H9 (cell line): ENCODE results near the gene MTCL1. TPM values are rescaled to one million over a fixed set of nuclear protein-coding genes. Genes with fewer than 3 reads are reported as not detected.

Source experiments
- DNase-seq: peaks from one replicate; pipeline ENCODE4 v3.0.0-alpha.2; 2017
- H2AFZ ChIP-seq: one replicate; pipeline ENCODE4 v1.6.1; 2013; ENCODE audit warnings: mild to moderate bottlenecking, low read length, control low read depth, moderate library complexity
- H2AK5ac ChIP-seq: 2 replicates; pipeline ENCODE4 v1.6.1; 2013; ENCODE audit warnings: low read length, control low read depth, mixed read lengths; ENCODE audit not compliant: insufficient read length
- H2BK120ac ChIP-seq: one replicate; pipeline ENCODE4 v1.6.1; 2013; ENCODE audit warnings: low read depth, mild to moderate bottlenecking, low read length, control low read depth, inconsistent platforms; ENCODE audit not compliant: poor library complexity, severe bottlenecking
- H2BK12ac ChIP-seq: 2 replicates; pipeline ENCODE4 v1.6.1; 2013; ENCODE audit warnings: low read length, control low read depth, mixed read lengths, low read depth; ENCODE audit not compliant: insufficient read length
- H2BK15ac ChIP-seq: 2 replicates; pipeline ENCODE4 v1.6.1; 2013; ENCODE audit warnings: low read depth, low read length, control low read depth
- H2BK20ac ChIP-seq: one replicate; pipeline ENCODE4 v1.6.1; 2013; ENCODE audit warnings: low read depth, mild to moderate bottlenecking, low read length, control low read depth, inconsistent platforms; ENCODE audit not compliant: poor library complexity, severe bottlenecking
- H2BK5ac ChIP-seq: 2 replicates; pipeline ENCODE4 v1.6.1; 2013; ENCODE audit warnings: low read length, control low read depth, mixed read lengths; ENCODE audit not compliant: insufficient read length
- H3K14ac ChIP-seq: 2 replicates; pipeline ENCODE4 v1.6.1; 2013; ENCODE audit warnings: low read length, control low read depth; ENCODE audit not compliant: insufficient read depth
- H3K18ac ChIP-seq: 2 replicates; pipeline ENCODE4 v1.6.1; 2013; ENCODE audit warnings: low read depth, mild to moderate bottlenecking, mixed read lengths, low read length, control low read depth; ENCODE audit not compliant: insufficient read length
- H3K23ac ChIP-seq: 2 replicates; pipeline ENCODE4 v1.6.1; 2013; ENCODE audit warnings: low read length, control low read depth, mixed read lengths, low read depth; ENCODE audit not compliant: insufficient read length
- H3K23me2 ChIP-seq: 2 replicates; pipeline ENCODE4 v1.6.1; 2013; ENCODE audit warnings: low read depth, mild to moderate bottlenecking, mixed read lengths, low read length, control low read depth; ENCODE audit not compliant: insufficient read length, poor library complexity, severe bottlenecking
- H3K27ac ChIP-seq: 2 replicates; pipeline ENCODE4 v1.5.1; 2013; ENCODE audit warnings: low read length, control low read depth, mixed read lengths, low read depth; ENCODE audit not compliant: insufficient read length
- H3K27me3 ChIP-seq: 2 replicates; pipeline ENCODE4 v1.6.1; 2013; ENCODE audit warnings: low read length, control low read depth, inconsistent platforms; ENCODE audit not compliant: insufficient read depth
- H3K4ac ChIP-seq: 2 replicates; pipeline ENCODE4 v1.6.1; 2013; ENCODE audit warnings: low read depth, mild to moderate bottlenecking, control low read depth, inconsistent platforms, low read length, moderate library complexity
- H3K4me1 ChIP-seq: 2 replicates; pipeline ENCODE4 v1.6.1; 2013; ENCODE audit warnings: low read length, control low read depth, inconsistent platforms; ENCODE audit not compliant: insufficient read depth
- H3K4me2 ChIP-seq: 2 replicates; pipeline ENCODE4 v1.6.1; 2013; ENCODE audit warnings: low read length, control low read depth, mixed read lengths; ENCODE audit not compliant: insufficient read length, insufficient read depth
- H3K56ac ChIP-seq: 2 replicates; pipeline ENCODE4 v1.6.1; 2013; ENCODE audit warnings: low read depth, mild to moderate bottlenecking, mixed read lengths, low read length, control low read depth; ENCODE audit not compliant: insufficient read length
- H3K79me1 ChIP-seq: 2 replicates; pipeline ENCODE4 v1.6.1; 2013; ENCODE audit warnings: low read depth, mild to moderate bottlenecking, moderate library complexity, low read length, control low read depth, inconsistent platforms; ENCODE audit not compliant: insufficient read depth, poor library complexity, severe bottlenecking
- H3K79me2 ChIP-seq: 2 replicates; pipeline ENCODE4 v1.6.1; 2013; ENCODE audit warnings: low read length, control low read depth, inconsistent platforms; ENCODE audit not compliant: insufficient read depth
- H3K9ac ChIP-seq: 2 replicates; pipeline ENCODE4 v1.6.1; 2013; ENCODE audit warnings: low read length, control low read depth, mixed read lengths; ENCODE audit not compliant: insufficient read length; ENCODE audit errors: extremely low read depth
- H3K9me3 ChIP-seq: one replicate; pipeline ENCODE4 v1.6.1; 2013; ENCODE audit warnings: low read depth, low read length, inconsistent platforms; ENCODE audit not compliant: control insufficient read depth
- H3T11ph ChIP-seq: one replicate; pipeline ENCODE4 v1.6.1; 2013; ENCODE audit warnings: mild to moderate bottlenecking, low read length, control low read depth, inconsistent platforms
- H4K20me1 ChIP-seq: one replicate; pipeline ENCODE4 v1.6.1; 2013; ENCODE audit not compliant: control insufficient read depth, insufficient read length, insufficient read depth
- H4K5ac ChIP-seq: 2 replicates; pipeline ENCODE4 v1.6.1; 2013; ENCODE audit warnings: low read depth, mild to moderate bottlenecking, mixed read lengths, low read length, control low read depth; ENCODE audit not compliant: insufficient read length
- H4K8ac ChIP-seq: replicated peaks from 2 replicates; pipeline ENCODE4 v1.6.1; 2013; ENCODE audit warnings: low read length, control low read depth, mixed read lengths, low read depth; ENCODE audit not compliant: insufficient read length
- H4K91ac ChIP-seq: 2 replicates; pipeline ENCODE4 v1.6.1; 2013; ENCODE audit warnings: low read depth, mild to moderate bottlenecking, moderate library complexity, mixed read lengths, low read length, control low read depth; ENCODE audit not compliant: insufficient read length
- H3K27ac Mint-ChIP-seq, 3 experiments: 2 replicates in 2 of 3; 3 replicates in 1 of 3; pipeline ENCODE4 v1.8.0; 2020 to 2021; ENCODE audit warnings: mixed read lengths in 3 of 3, mild to moderate bottlenecking in 1 of 3, moderate library complexity in 1 of 3
- H3K27me3 Mint-ChIP-seq: 2 replicates; pipeline ENCODE4 v1.8.0; 2021; ENCODE audit warnings: low read depth, mild to moderate bottlenecking, moderate library complexity, mixed read lengths
- H3K36me3 Mint-ChIP-seq, 3 experiments: 2 replicates in 2 of 3; 3 replicates in 1 of 3; pipeline ENCODE4 v1.8.0; 2020 to 2021; ENCODE audit warnings: low read depth in 3 of 3, mixed read lengths in 3 of 3; ENCODE audit not compliant: insufficient read depth in 1 of 3
- H3K4me1 Mint-ChIP-seq, 2 experiments: 2 replicates each; pipeline ENCODE4 v1.8.0; 2020; ENCODE audit warnings: mixed read lengths in 2 of 2
- H3K4me3 Mint-ChIP-seq, 2 experiments: 2 replicates in 1 of 2; 3 replicates in 1 of 2; pipeline ENCODE4 v1.8.0; 2020 to 2021; ENCODE audit warnings: mild to moderate bottlenecking in 2 of 2, mixed read lengths in 2 of 2, moderate library complexity in 1 of 2
- H3K9me3 Mint-ChIP-seq, 2 experiments: 2 replicates in 1 of 2; 3 replicates in 1 of 2; pipeline ENCODE4 v1.8.0; 2020; ENCODE audit warnings: mild to moderate bottlenecking in 2 of 2, mixed read lengths in 2 of 2, moderate library complexity in 1 of 2
- CTCF ChIP-seq: fragments of 200-600 bp; sonication (generic); conservative IDR thresholded peaks from 3 replicates; pipeline ENCODE4 v1.8.0; 2021; ENCODE audit warnings: antibody characterized with exemption, mild to moderate bottlenecking
- WGBS: extraction: QIAGEN DNeasy Blood & Tissue Kit; methylation state at CpG from one replicate; pipeline ENCODE4 v1.1.7; 2013; ENCODE audit warnings: missing lambda C conversion rate, low lambda C conversion rate, mixed read lengths; ENCODE audit not compliant: insufficient read length; ENCODE audit errors: extremely low coverage; 5-methylcytosine and 5-hydroxymethylcytosine counted together
- total RNA-seq: library from RNA; stranded (reverse); gene quantifications from 2 replicates; pipeline ENCODE4 v1.2.1, GENCODE V29; 2021

Gene MTCL1
- total RNA-seq, 1 experiment from 2014 or later, result 50.7 TPM

GRCh38 chr18:8757396-8757997 lies 52.1 kb downstream of the MTCL1 start:
- H4K91ac ChIP-seq, result no peak overlapping the region
- no peak overlapping the region for H3K9ac ChIP-seq
- no peaks in the 10 kb centered on the region for H3K79me2 ChIP-seq
- no peak overlapping the region for H3K56ac ChIP-seq
- no peak overlapping the region for H2BK120ac ChIP-seq
- no peak overlapping the region for H2BK12ac ChIP-seq
- H2AK5ac ChIP-seq, result no peak overlapping the region
- no peak overlapping the region for H3K23ac ChIP-seq
- no peak overlapping the region for H2BK5ac ChIP-seq
- H2BK15ac ChIP-seq, result no peak overlapping the region
- H3K27ac ChIP-seq, result no peak overlapping the region
- no peak overlapping the region for H4K5ac ChIP-seq
- Mint-ChIP-seq H3K9me3 (peaks cover 10 to 22% of the 10 kb centered on the region in 2 experiments), H3K27me3 (no peaks in the 10 kb centered on the region), H3K4me3 (no peak overlapping the region), H3K27ac (0 out of 7 replicates have a peak overlapping the region, but pooled peaks of 1 of the 3 experiments have one; percentile 34), H3K36me3 (peaks cover 44 to 58% (median 45%) of the 10 kb centered on the region in 3 experiments), H3K4me1 (peaks cover 8 to 11% of the 10 kb centered on the region in 2 experiments)
- no peaks in the 10 kb centered on the region for H3K9me3 ChIP-seq
- no peak overlapping the region for H3K18ac ChIP-seq
- H3K4me1 ChIP-seq, result no peaks in the 10 kb centered on the region
- DNase-seq, result no peak
- H2BK20ac ChIP-seq, result no peak overlapping the region
- no peaks in the 10 kb centered on the region for H3K27me3 ChIP-seq
- WGBS, result no CpG with 5 or more reads among the region's 7 CpGs
- H4K20me1 ChIP-seq, result no peaks in the 10 kb centered on the region
- no peaks in the 10 kb centered on the region for H3K79me1 ChIP-seq
- H2AFZ ChIP-seq, result no peak overlapping the region
- H3K4ac ChIP-seq, result no peak overlapping the region
- H4K8ac ChIP-seq, result no peak overlapping the region
- no peaks in the 10 kb centered on the region for H3K23me2 ChIP-seq
- H3K14ac ChIP-seq, result no peak overlapping the region
- no peak overlapping the region for H3T11ph ChIP-seq
- H3K4me2 ChIP-seq, result no peak overlapping the region
- TF ChIP-seq CTCF, result no peak
